NT2/D1 (cell line): Measurements from ENCODE around the gene CARM1.

Experiments used
- SUZ12 ChIP-seq: IDR thresholded peaks from 2 replicates; pipeline ENCODE4 v1.6.1; 2011; ENCODE audit not compliant: insufficient read length, insufficient read depth; ENCODE audit errors: extremely low read depth
- YY1 ChIP-seq: IDR thresholded peaks from 2 replicates; pipeline ENCODE4 v1.6.1; 2011; ENCODE audit not compliant: insufficient read length, insufficient read depth
- ZNF274 ChIP-seq: IDR thresholded peaks from 2 replicates; pipeline ENCODE4 v1.6.1; 2011; ENCODE audit warnings: mild to moderate bottlenecking, low read depth, low read length

- TF ChIP-seq YY1 (no peak), ZNF274 (no peak), SUZ12 (no peak)
Measured at GRCh38 chr19:10830931-10831779, 40.2 kb upstream of the CARM1 start.
